ENCODE measurements around the gene SFN.

DNA sequence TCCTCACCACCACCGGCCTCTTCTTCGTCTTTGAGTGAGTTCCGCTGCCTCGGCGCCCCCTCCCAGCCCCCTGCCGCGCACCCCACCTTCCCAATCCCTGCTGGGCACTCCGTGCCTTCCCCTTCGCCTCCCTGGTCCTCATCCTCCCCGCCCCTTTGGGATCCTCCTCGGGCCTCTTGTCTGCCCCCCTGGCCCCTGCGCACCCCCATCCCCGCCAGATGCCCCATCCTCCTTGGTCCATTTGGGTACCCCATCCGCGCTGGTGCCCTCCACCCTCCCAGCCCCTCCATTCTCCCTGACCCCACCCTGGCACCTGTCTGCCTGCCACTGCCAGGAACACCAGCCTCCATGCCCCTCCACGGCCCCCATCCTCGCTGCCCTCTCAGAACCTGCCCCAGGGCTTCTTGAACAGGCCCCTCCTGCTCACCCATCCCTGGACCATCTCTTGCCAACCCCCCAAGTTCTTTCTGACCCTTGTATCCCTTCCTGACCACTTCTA, 35.8 kb upstream of the SFN start:
- TF ChIP-seq, protein P1, sequence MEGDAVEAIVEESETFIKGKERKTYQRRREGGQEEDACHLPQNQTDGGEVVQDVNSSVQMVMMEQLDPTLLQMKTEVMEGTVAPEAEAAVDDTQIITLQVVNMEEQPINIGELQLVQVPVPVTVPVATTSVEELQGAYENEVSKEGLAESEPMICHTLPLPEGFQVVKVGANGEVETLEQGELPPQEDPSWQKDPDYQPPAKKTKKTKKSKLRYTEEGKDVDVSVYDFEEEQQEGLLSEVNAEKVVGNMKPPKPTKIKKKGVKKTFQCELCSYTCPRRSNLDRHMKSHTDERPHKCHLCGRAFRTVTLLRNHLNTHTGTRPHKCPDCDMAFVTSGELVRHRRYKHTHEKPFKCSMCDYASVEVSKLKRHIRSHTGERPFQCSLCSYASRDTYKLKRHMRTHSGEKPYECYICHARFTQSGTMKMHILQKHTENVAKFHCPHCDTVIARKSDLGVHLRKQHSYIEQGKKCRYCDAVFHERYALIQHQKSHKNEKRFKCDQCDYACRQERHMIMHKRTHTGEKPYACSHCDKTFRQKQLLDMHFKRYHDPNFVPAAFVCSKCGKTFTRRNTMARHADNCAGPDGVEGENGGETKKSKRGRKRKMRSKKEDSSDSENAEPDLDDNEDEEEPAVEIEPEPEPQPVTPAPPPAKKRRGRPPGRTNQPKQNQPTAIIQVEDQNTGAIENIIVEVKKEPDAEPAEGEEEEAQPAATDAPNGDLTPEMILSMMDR (IDR thresholded peaks at IDR 0.05 in 4 of 5, conservative IDR thresholded peaks at IDR 0.05 in 1 of 5), result no peak
- no peak for TF ChIP-seq POLR2A (IDR thresholded peaks at IDR 0.05)
